ENCODE data around the gene CANT1.

Gene CANT1

DNA sequence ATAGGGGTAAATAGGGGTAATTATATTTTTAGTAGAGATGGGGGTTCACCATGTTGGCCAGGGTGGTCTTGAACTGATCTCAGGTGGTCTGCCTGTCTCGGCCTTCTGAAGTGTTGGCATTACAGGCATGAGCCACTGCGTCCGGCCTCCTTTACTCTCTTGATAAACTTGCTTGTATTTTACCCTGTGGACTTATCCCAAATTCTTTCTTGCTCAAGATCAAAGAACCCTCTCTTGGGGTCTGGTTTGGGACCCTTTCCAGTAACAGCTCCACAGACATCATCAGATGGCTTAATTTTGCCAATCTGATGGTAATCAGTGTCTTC lies 8.8 kb upstream of the CANT1 start:
- H3K9ac ChIP-seq (ENCODE audit: low read depth, low read length): no peak overlapping the region

DNA sequence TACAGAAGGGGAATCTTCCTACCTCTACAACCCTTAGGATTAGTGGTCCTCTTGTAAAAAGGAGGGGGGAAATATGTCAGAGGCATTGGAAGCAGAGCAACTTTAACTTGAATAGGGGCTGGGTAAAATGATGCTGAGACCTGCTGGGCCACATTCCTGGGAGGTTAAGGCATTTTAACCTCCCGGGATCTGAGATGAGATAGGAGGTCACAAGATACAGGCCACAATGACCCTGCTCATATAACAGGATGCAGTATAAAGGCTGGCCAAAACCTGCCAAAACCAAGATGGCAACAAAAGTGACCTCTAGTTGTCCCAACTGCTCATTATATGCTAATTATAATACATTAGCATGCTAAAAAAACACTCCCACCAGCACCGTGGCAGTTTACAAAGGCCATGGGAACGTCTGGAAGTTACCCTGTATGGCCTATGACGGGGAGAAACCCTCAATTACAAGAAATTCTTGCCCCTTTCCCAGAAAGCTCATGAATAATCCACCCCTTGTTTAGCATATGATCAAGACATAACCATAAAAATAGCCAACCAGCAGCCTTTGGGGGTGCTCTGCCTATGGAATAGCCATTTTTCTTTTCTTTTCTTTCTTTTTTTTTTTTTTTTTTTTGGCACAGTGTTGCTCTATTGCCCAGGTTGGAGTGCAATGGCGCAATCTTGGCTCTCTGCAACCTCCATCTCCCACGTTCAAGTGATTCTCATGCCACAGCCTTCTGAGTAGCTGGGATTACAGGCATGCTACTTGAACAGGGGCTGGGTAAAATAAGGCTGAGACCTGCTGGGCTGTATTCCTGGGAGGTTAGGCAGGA lies 8.2 kb upstream of the CANT1 start:
- 81% methylated on average over 6 of the region's 6 CpGs for WGBS
- H3K9ac ChIP-seq (ENCODE audit: low read depth, low read length): no peak overlapping the region
- peaks cover 37% of the 10 kb centered on the region for H3K9me3 ChIP-seq (ENCODE audit: insufficient read depth, low read depth, low read length)
- H3K27me3 ChIP-seq (ENCODE audit: insufficient read depth, low read length): peaks cover 37% of the 10 kb centered on the region
- H3K36me3 ChIP-seq (ENCODE audit: insufficient read depth, low read length): no peaks in the 10 kb centered on the region
- H3K27ac ChIP-seq (ENCODE audit: low read depth, low read length): no peak overlapping the region
- H3K4me3 ChIP-seq (ENCODE audit: low read length): no peak overlapping the region
- no peaks in the 10 kb centered on the region for H3K4me1 ChIP-seq (ENCODE audit: insufficient read depth, low read length)

More for the DNA sequence above, 8.8 kb upstream of the CANT1 start:
- H3K27me3 ChIP-seq (ENCODE audit: insufficient read depth, low read length): peaks cover 43% of the 10 kb centered on the region
- no peak overlapping the region for H3K4me3 ChIP-seq (ENCODE audit: low read length)
- H3K36me3 ChIP-seq (ENCODE audit: insufficient read depth, low read length): no peaks in the 10 kb centered on the region
- H3K4me1 ChIP-seq (ENCODE audit: insufficient read depth, low read length): peaks cover 2% of the 10 kb centered on the region; the same call in 1 of the 2 replicates
- no peak overlapping the region for H3K27ac ChIP-seq (ENCODE audit: low read depth, low read length)
- WGBS: 91% methylated on average over 3 of the region's 3 CpGs
- H3K9me3 ChIP-seq (ENCODE audit: insufficient read depth, low read depth, low read length): peaks cover 33% of the 10 kb centered on the region

GRCh38 chr17:79014158-79014758 lies 4.7 kb upstream of the CANT1 start:
- H3K9me3 ChIP-seq (ENCODE audit: insufficient read depth, low read depth, low read length): peaks cover 37% of the 10 kb centered on the region
- H3K27me3 ChIP-seq (ENCODE audit: insufficient read depth, low read length): peaks cover 2% of the 10 kb centered on the region; the same call in 1 of the 2 replicates
- WGBS: 87% methylated on average over 2 of the region's 2 CpGs
- no peak overlapping the region for H3K4me3 ChIP-seq (ENCODE audit: low read length)
- no peak overlapping the region for H3K9ac ChIP-seq (ENCODE audit: low read depth, low read length)
- no peak overlapping the region for H3K27ac ChIP-seq (ENCODE audit: low read depth, low read length)
- no peaks in the 10 kb centered on the region for H3K36me3 ChIP-seq (ENCODE audit: insufficient read depth, low read length)
- peaks cover 4% of the 10 kb centered on the region; the same call in 1 of the 2 replicates for H3K4me1 ChIP-seq (ENCODE audit: insufficient read depth, low read length)

DNA sequence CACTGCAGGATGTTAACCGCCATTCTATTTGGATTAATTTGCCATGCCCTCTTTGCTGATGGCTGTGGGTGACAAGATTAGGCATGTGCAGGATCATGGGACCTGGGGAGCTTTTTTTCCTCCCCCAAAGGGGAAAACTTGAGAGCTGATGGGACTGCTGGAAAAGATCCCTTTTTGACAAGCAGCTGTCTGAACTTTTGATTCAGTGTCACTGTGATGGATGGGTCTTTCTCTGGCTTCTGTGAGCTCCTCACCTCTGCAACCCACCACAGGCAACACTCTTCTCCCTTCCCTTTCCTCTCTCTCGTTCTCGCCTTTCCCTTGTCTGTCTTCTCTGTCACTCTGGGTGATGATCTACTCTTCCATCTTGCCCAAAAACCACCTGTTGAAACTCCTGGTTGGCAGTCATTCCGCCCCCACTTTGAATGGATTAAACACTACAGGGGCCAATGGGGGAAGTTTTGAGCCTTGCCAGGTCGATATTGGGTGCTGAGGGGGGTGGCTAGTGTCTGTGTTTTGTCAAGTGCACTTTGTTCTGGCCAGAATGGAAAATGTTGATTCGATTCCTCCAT lies 3.1 kb upstream of the CANT1 start:
- H3K27me3 ChIP-seq (ENCODE audit: insufficient read depth, low read length): peaks cover 13% of the 10 kb centered on the region
- no peak overlapping the region for H3K4me3 ChIP-seq (ENCODE audit: low read length)
- H3K9ac ChIP-seq (ENCODE audit: low read depth, low read length): no peak overlapping the region
- peaks cover 4% of the 10 kb centered on the region; the same call in 1 of the 2 replicates for H3K4me1 ChIP-seq (ENCODE audit: insufficient read depth, low read length)
- H3K27ac ChIP-seq (ENCODE audit: low read depth, low read length): no peak overlapping the region
- H3K36me3 ChIP-seq (ENCODE audit: insufficient read depth, low read length): 0 out of 2 replicates have a peak, but pooled peaks cover under 1% of the 10 kb centered on the region
- 76% methylated on average over 6 of the region's 6 CpGs for WGBS
- peaks cover 37% of the 10 kb centered on the region for H3K9me3 ChIP-seq (ENCODE audit: insufficient read depth, low read depth, low read length)

DNA sequence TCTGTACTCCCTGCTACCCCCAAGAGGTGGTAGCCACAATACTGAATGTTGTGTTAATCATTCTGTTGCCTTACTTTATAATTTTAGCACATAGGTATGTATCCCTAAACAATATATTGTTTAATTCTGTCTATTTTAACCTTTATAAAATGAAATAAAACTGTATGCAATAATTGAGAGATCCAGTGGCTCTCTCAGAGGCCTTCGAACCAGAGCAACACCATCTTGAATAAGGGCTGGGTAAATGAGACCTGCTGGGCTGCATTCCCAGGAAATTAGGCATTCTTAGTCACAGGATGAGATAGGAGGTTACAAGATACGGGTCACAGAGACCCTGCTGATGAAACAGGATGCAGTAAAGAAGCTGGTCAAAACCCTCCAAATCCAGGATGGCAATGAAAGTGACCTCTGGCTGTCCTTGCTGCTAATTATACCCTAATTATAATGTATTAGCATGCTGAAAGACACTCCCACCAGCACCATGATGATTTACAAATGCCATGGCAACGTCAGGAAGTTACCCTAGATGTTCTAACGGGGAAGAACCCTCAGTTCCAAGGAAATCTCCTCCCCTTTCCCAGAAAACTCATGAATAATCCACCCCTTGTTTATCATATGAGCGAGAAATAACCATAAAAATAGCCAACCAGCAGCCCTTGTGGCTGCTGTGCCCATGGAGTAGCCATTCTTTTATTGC lies 2.0 kb upstream of the CANT1 start:
- H3K27me3 ChIP-seq (ENCODE audit: insufficient read depth, low read length): peaks cover 24% of the 10 kb centered on the region
- 74% methylated on average over 5 of the region's 5 CpGs for WGBS
- H3K4me1 ChIP-seq (ENCODE audit: insufficient read depth, low read length): peaks cover 4% of the 10 kb centered on the region; the same call in 1 of the 2 replicates
- H3K36me3 ChIP-seq (ENCODE audit: insufficient read depth, low read length): peaks cover 3% of the 10 kb centered on the region; the same call in 1 of the 2 replicates
- H3K27ac ChIP-seq (ENCODE audit: low read depth, low read length): no peak overlapping the region
- H3K9ac ChIP-seq (ENCODE audit: low read depth, low read length): no peak overlapping the region
- H3K4me3 ChIP-seq (ENCODE audit: low read length): no peak overlapping the region
- H3K9me3 ChIP-seq (ENCODE audit: insufficient read depth, low read depth, low read length): peaks cover 34% of the 10 kb centered on the region

GRCh38 chr17:79010304-79010646 lies 711 bp upstream of the CANT1 start:
- peaks cover 37% of the 10 kb centered on the region for H3K27me3 ChIP-seq (ENCODE audit: insufficient read depth, low read length)
- H3K4me1 ChIP-seq (ENCODE audit: insufficient read depth, low read length): peaks cover 4% of the 10 kb centered on the region; the same call in 1 of the 2 replicates
- peak overlapping the region; percentile 72 for H3K4me3 ChIP-seq (ENCODE audit: low read length)
- H3K36me3 ChIP-seq (ENCODE audit: insufficient read depth, low read length): peaks cover 3% of the 10 kb centered on the region; the same call in 1 of the 2 replicates
- H3K9me3 ChIP-seq (ENCODE audit: insufficient read depth, low read depth, low read length): peaks cover 23% of the 10 kb centered on the region
- 79% methylated on average over 5 of the region's 7 CpGs for WGBS
- no peak overlapping the region for H3K27ac ChIP-seq (ENCODE audit: low read depth, low read length)
- peak overlapping the region; percentile 64; the same call in 1 of the 2 replicates for H3K9ac ChIP-seq (ENCODE audit: low read depth, low read length)

DNA sequence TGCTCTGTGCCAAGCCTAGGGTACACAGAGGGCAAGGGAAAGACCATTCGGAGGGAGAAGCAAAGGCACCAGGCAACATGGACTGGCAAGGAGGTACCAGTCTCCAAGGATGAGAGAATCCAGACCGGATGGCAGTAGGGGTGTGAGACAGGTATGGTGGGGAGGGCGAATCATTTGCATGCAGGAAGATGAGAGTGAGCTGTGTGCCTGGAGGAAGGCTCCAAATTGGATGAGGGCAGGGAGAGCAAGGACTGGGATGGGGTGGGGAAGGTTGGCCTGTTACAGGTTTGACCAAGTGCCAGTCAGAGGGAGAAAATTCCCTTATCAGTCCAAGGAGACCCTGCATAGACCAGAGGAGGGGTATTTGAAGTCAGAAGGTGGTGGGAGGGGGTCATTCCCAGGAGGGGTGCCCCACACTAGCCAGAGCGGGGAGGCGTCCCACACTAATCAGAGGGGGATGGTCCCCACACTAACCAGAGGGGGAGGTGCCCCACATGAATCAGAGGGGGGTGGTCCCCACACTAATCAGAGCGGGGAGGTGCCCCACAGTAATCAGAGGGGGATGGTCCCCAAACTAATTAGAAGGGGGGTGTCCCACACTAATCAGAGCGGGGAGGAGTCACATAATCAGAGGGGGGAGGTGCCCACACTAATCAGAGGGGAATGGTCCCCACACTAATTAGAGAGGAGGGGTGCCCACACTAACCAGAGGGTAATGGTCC lies 737 bp downstream of the CANT1 start:
- Histone ChIP-seq H3K36me3 (ENCODE audit: insufficient read depth, low read length) (peaks cover 3% of the 10 kb centered on the region; the same call in 1 of the 2 replicates), H3K27ac (ENCODE audit: low read depth, low read length) (no peak overlapping the region), H3K27me3 (ENCODE audit: insufficient read depth, low read length) (peaks cover 39% of the 10 kb centered on the region), H3K9me3 (ENCODE audit: insufficient read depth, low read depth, low read length) (peaks cover 9% of the 10 kb centered on the region), H3K4me1 (ENCODE audit: insufficient read depth, low read length) (peaks cover 4% of the 10 kb centered on the region; the same call in 1 of the 2 replicates), H3K9ac (ENCODE audit: low read depth, low read length) (peak overlapping the region; percentile 60), H3K4me3 (ENCODE audit: low read length) (peak overlapping the region; percentile 72)
- WGBS: 55% methylated on average over 7 of the region's 7 CpGs

- Histone ChIP-seq H3K9ac (ENCODE audit: low read depth, low read length) (no peak overlapping the region), H3K27me3 (ENCODE audit: insufficient read depth, low read length) (peaks cover 50% of the 10 kb centered on the region), H3K9me3 (ENCODE audit: insufficient read depth, low read depth, low read length) (no peaks in the 10 kb centered on the region; the same call in 1 of the 2 replicates), H3K4me3 (ENCODE audit: low read length) (no peak overlapping the region), H3K4me1 (ENCODE audit: insufficient read depth, low read length) (peaks cover 4% of the 10 kb centered on the region; the same call in 1 of the 2 replicates), H3K36me3 (ENCODE audit: insufficient read depth, low read length) (peaks cover 3% of the 10 kb centered on the region; the same call in 1 of the 2 replicates), H3K27ac (ENCODE audit: low read depth, low read length) (no peak overlapping the region)
- WGBS: 89% methylated on average over 21 of the region's 21 CpGs
These were observed 1.8 kb downstream of the CANT1 start for GRCh38 chr17:79007504-79008381.

- H3K4me3 ChIP-seq (ENCODE audit: low read length): no peak overlapping the region
- peaks cover 3% of the 10 kb centered on the region; the same call in 1 of the 2 replicates for H3K36me3 ChIP-seq (ENCODE audit: insufficient read depth, low read length)
- WGBS: 79% methylated on average over 18 of the region's 19 CpGs
- peaks cover 57% of the 10 kb centered on the region for H3K27me3 ChIP-seq (ENCODE audit: insufficient read depth, low read length)
- H3K9me3 ChIP-seq (ENCODE audit: insufficient read depth, low read depth, low read length): no peaks in the 10 kb centered on the region
- no peak overlapping the region for H3K9ac ChIP-seq (ENCODE audit: low read depth, low read length)
- no peak overlapping the region for H3K27ac ChIP-seq (ENCODE audit: low read depth, low read length)
- H3K4me1 ChIP-seq (ENCODE audit: insufficient read depth, low read length): peaks cover 4% of the 10 kb centered on the region; the same call in 1 of the 2 replicates
These were observed 2.6 kb downstream of the CANT1 start for GRCh38 chr17:79006794-79007503.
